ENCODE measurements around the gene IL16.

IL16 gene

GRCh38 chr15:81278306-81279029 is 81.8 kb downstream of the IL16 start:
- FAIRE-seq, result no peak

GRCh38 chr15:81279621-81280485 is 83.2 kb downstream of the IL16 start:
- no peak for FAIRE-seq

- FAIRE-seq, result no peak
These were observed 84.2 kb downstream of the IL16 start for GRCh38 chr15:81280696-81281455.

- no peak for FAIRE-seq
These were observed 84.7 kb downstream of the IL16 start for GRCh38 chr15:81281456-81281735.

- FAIRE-seq, result no peak
These were observed 85.3 kb downstream of the IL16 start for GRCh38 chr15:81281766-81282605.

GRCh38 chr15:81282606-81282895 is 85.9 kb downstream of the IL16 start:
- FAIRE-seq, result no peak

- FAIRE-seq, result no peak
These were observed 86.2 kb downstream of the IL16 start for GRCh38 chr15:81282911-81283310.

- FAIRE-seq, result no peak
These were observed 87.8 kb downstream of the IL16 start for GRCh38 chr15:81284256-81285031.

GRCh38 chr15:81285461-81285860 is 88.8 kb downstream of the IL16 start:
- no peak for FAIRE-seq

GRCh38 chr15:81286621-81287121 is 90.0 kb downstream of the IL16 start:
- FAIRE-seq, result no peak

GRCh38 chr15:81288040-81288439 is 91.4 kb downstream of the IL16 start:
- FAIRE-seq, result no peak

- FAIRE-seq, result no peak
These were observed 91.9 kb downstream of the IL16 start for GRCh38 chr15:81288616-81289015.

- FAIRE-seq, result no peak
These were observed 93.2 kb downstream of the IL16 start for GRCh38 chr15:81289910-81290309.

GRCh38 chr15:81291916-81292522 is 95.3 kb downstream of the IL16 start:
- no peak for FAIRE-seq

GRCh38 chr15:81292523-81293001 is 95.9 kb downstream of the IL16 start:
- FAIRE-seq, result no peak

GRCh38 chr15:81293728-81294515 is 97.2 kb downstream of the IL16 start:
- FAIRE-seq, result no peak

- no peak for FAIRE-seq
These were observed 97.8 kb downstream of the IL16 start for GRCh38 chr15:81294516-81294880.

- no peak for FAIRE-seq
These were observed 98.9 kb downstream of the IL16 start for GRCh38 chr15:81295486-81296121.

- no peak for FAIRE-seq
These were observed 99.5 kb downstream of the IL16 start for GRCh38 chr15:81296186-81296585.

- FAIRE-seq, result no peak
These were observed 100.0 kb downstream of the IL16 start for GRCh38 chr15:81296673-81297072.

Data from TTC549 (cell line).